HEK293 (cell line): ENCODE results near the gene FAM193A.
A peak's percentile ranks its signal among the peaks of the same experiment; 100 is the strongest.

Source experiments
- CTCF ChIA-PET: fragments of 350-600 bp; formaldehyde crosslinking; extraction: SDS; loops from one replicate; lab custom pipeline; 2021; ENCODE audit warnings: antibody characterized with exemption; lab: Yijun Ruan, JAX
- POLR2A ChIA-PET: fragments of 300-600 bp; formaldehyde crosslinking; extraction: SDS; loops from one replicate; lab custom pipeline; 2020; ENCODE audit warnings: antibody characterized with exemption, inconsistent platforms; lab: Yijun Ruan, JAX
- H3K27ac ChIP-seq: fragments of 200-500 bp; sonication (Bioruptor generic); 2 replicates; pipeline ENCODE4 v1.5.1; 2014; ENCODE audit warnings: low read depth, low read length, control low read depth, inconsistent platforms; ENCODE audit errors: extremely low read depth
- H3K36me3 ChIP-seq, 2 experiments: fragments of 200-500 bp in 1 of 2; sonication (Bioruptor generic) in 1 of 2; 1 replicate in 1 of 2; 2 replicates in 1 of 2; pipeline ENCODE4 v1.5.1; 2014 to 2017; ENCODE audit warnings: inconsistent platforms in 2 of 2, low read length in 2 of 2; ENCODE audit not compliant: control insufficient read depth in 2 of 2, insufficient read depth in 1 of 2
- H3K4me1 ChIP-seq: fragments of 200-500 bp; sonication (Bioruptor generic); 2 replicates; pipeline ENCODE4 v1.5.1; 2014; ENCODE audit warnings: mild to moderate bottlenecking, low read length, inconsistent platforms; ENCODE audit not compliant: control insufficient read depth, insufficient read depth
- H3K4me3 ChIP-seq: 2 replicates; pipeline ENCODE4 v1.5.1; 2011; ENCODE audit warnings: low read depth, mild to moderate bottlenecking, control low read depth, low read length, moderate library complexity
- H3K9me3 ChIP-seq: fragments of 200-500 bp; sonication (Bioruptor generic); 2 replicates; pipeline ENCODE4 v1.5.1; 2014; ENCODE audit warnings: low read depth, low read length, inconsistent platforms; ENCODE audit not compliant: control insufficient read depth, insufficient read depth
- GLI2 ChIP-seq: fragments of 450-650 bp; formaldehyde crosslinking; IDR thresholded peaks from 2 replicates; pipeline ENCODE4; 2017; ENCODE audit warnings: missing biosample characterization, missing genetic modification characterization, low read depth, borderline replicate concordance
- SP3 ChIP-seq: fragments of 450-650 bp; formaldehyde crosslinking; IDR thresholded peaks from 2 replicates; pipeline ENCODE4 v1.5.1; 2016; ENCODE audit warnings: missing biosample characterization, missing genetic modification characterization
- SP7 ChIP-seq: fragments of 450-650 bp; formaldehyde crosslinking; IDR thresholded peaks from 2 replicates; pipeline ENCODE4 v1.5.1; 2016; ENCODE audit warnings: missing biosample characterization, missing genetic modification characterization
- ZBTB17 ChIP-seq: fragments of 450-650 bp; formaldehyde crosslinking; IDR thresholded peaks from 2 replicates; pipeline ENCODE4 v1.5.1; 2016; ENCODE audit warnings: missing biosample characterization, missing genetic modification characterization
- ZBTB21 ChIP-seq: fragments of 450-650 bp; formaldehyde crosslinking; IDR thresholded peaks from 2 replicates; pipeline ENCODE4 v1.5.1; 2017; ENCODE audit warnings: missing biosample characterization, missing genetic modification characterization
- ZBTB48 ChIP-seq: fragments of 450-650 bp; formaldehyde crosslinking; IDR thresholded peaks from 2 replicates; pipeline ENCODE4 v1.5.1; 2016; ENCODE audit warnings: missing biosample characterization, missing genetic modification characterization
- ZBTB8A ChIP-seq: fragments of 450-650 bp; formaldehyde crosslinking; IDR thresholded peaks from 2 replicates; pipeline ENCODE4 v1.5.1; 2016; ENCODE audit warnings: missing biosample characterization, missing genetic modification characterization
- ZEB2 ChIP-seq: fragments of 450-650 bp; formaldehyde crosslinking; IDR thresholded peaks from 2 replicates; pipeline ENCODE4 v1.5.1; 2016; ENCODE audit warnings: missing biosample characterization, missing genetic modification characterization
- ZNF10 ChIP-seq: fragments of 450-650 bp; formaldehyde crosslinking; IDR thresholded peaks from 2 replicates; pipeline ENCODE4 v1.5.1; 2017; ENCODE audit warnings: missing biosample characterization, missing genetic modification characterization
- ZNF16 ChIP-seq: fragments of 450-650 bp; formaldehyde crosslinking; IDR thresholded peaks from 2 replicates; pipeline ENCODE4 v1.5.1; 2016; ENCODE audit warnings: low read depth, missing biosample characterization, missing genetic modification characterization
- ZNF19 ChIP-seq: fragments of 450-650 bp; formaldehyde crosslinking; IDR thresholded peaks from 2 replicates; pipeline ENCODE4; 2016; ENCODE audit warnings: missing biosample characterization, missing genetic modification characterization, low read depth
- ZNF214 ChIP-seq: fragments of 450-650 bp; formaldehyde crosslinking; IDR thresholded peaks from 2 replicates; pipeline ENCODE4 v1.5.1; 2017; ENCODE audit warnings: missing biosample characterization, mild to moderate bottlenecking, missing genetic modification characterization, borderline replicate concordance
- ZNF239 ChIP-seq: fragments of 450-650 bp; formaldehyde crosslinking; IDR thresholded peaks from 2 replicates; pipeline ENCODE4 v1.5.1; 2016; ENCODE audit warnings: missing biosample characterization, missing genetic modification characterization
- ZNF302 ChIP-seq: fragments of 450-650 bp; formaldehyde crosslinking; IDR thresholded peaks from 2 replicates; pipeline ENCODE4 v1.5.1; 2016; ENCODE audit warnings: missing biosample characterization, missing genetic modification characterization, low read depth
- ZNF404 ChIP-seq: fragments of 450-650 bp; formaldehyde crosslinking; IDR thresholded peaks from 2 replicates; pipeline ENCODE4 v1.5.1; 2017; ENCODE audit warnings: missing biosample characterization, missing genetic modification characterization
- ZNF48 ChIP-seq: fragments of 450-650 bp; formaldehyde crosslinking; IDR thresholded peaks from 2 replicates; pipeline ENCODE4 v1.5.1; 2016; ENCODE audit warnings: missing biosample characterization, missing genetic modification characterization
- ZNF521 ChIP-seq: fragments of 450-650 bp; formaldehyde crosslinking; IDR thresholded peaks from 2 replicates; pipeline ENCODE4 v1.5.1; 2017; ENCODE audit warnings: missing biosample characterization, mild to moderate bottlenecking, missing genetic modification characterization
- ZNF530 ChIP-seq: fragments of 450-650 bp; formaldehyde crosslinking; IDR thresholded peaks from 2 replicates; pipeline ENCODE4 v1.5.1; 2016; ENCODE audit warnings: low read depth, missing biosample characterization, missing genetic modification characterization
- ZNF544 ChIP-seq: fragments of 450-650 bp; formaldehyde crosslinking; IDR thresholded peaks from 2 replicates; pipeline ENCODE4 v1.5.0; 2017; ENCODE audit warnings: missing biosample characterization, missing genetic modification characterization
- ZNF600 ChIP-seq: fragments of 450-650 bp; formaldehyde crosslinking; IDR thresholded peaks from 2 replicates; pipeline ENCODE4 v1.5.1; 2016; ENCODE audit warnings: missing biosample characterization, missing genetic modification characterization
- ZNF610 ChIP-seq: fragments of 450-650 bp; formaldehyde crosslinking; IDR thresholded peaks from 2 replicates; pipeline ENCODE4 v1.5.1; 2016; ENCODE audit warnings: missing biosample characterization, missing genetic modification characterization, borderline replicate concordance
- ZNF621 ChIP-seq: fragments of 450-650 bp; formaldehyde crosslinking; IDR thresholded peaks from 2 replicates; pipeline ENCODE4 v1.5.1; 2017; ENCODE audit warnings: missing biosample characterization, missing genetic modification characterization
- ZNF626 ChIP-seq: fragments of 450-650 bp; sonication (Bioruptor Pico); formaldehyde crosslinking; IDR thresholded peaks from 2 replicates; pipeline ENCODE4 v1.5.1; 2018; ENCODE audit warnings: missing biosample characterization, missing genetic modification characterization, inconsistent platforms
- ZNF777 ChIP-seq: fragments of 450-650 bp; formaldehyde crosslinking; IDR thresholded peaks from 2 replicates; pipeline ENCODE4 v1.5.1; 2017; ENCODE audit warnings: missing biosample characterization, missing genetic modification characterization, borderline replicate concordance
- ZNF791 ChIP-seq: fragments of 450-650 bp; formaldehyde crosslinking; IDR thresholded peaks from 2 replicates; pipeline ENCODE4 v1.5.1; 2016; ENCODE audit warnings: missing biosample characterization, missing genetic modification characterization

FAM193A gene

GRCh38 chr4:2619459-2619858 is 83.0 kb downstream of the FAM193A start (continued):
- TF ChIP-seq ZNF302 (no peak), ZNF10 (tag by site-specific recombination) (no peak), ZNF239 (tag by site-specific recombination) (no peak)

DNA sequence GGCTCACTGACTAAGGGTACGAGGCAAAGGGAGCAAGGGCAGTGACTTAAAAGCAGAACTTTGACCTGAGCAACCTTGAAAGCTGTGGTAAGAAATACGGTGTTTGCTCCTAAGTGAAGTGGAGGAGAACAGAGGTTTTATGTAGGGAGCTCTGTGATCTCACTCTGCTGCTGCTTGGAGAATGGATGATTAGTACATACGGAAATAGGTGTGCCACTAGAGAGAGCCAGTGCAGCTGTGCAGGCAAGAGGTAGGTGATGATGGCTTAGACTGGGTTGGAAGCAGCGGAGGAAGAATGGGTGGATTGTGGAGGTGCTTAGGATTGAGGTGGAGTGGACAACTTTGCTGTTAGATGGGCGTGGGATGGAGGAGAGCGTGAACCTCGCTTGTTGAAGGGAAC is 85.0 kb downstream of the FAM193A start:
- CTCF ChIA-PET, result no interaction called here
- Histone ChIP-seq H3K27ac (no peak overlapping the region), H3K36me3 (peaks cover 0 to 11% of the 10 kb centered on the region in 2 experiments), H3K4me1 (peaks cover 2% of the 10 kb centered on the region; the same call in 1 of the 2 replicates), H3K4me3 (no peak overlapping the region), H3K9me3 (no peaks in the 10 kb centered on the region)
- POLR2A ChIA-PET, result interaction anchor here (0.7 kb wide), 2 partner anchors 54 to 182 kb away, joined by 4 to 11 read pairs; no protein-coding TSS in a partner anchor
- TF ChIP-seq ZNF19, result no peak
- no peak for TF ChIP-seq ZNF16 (tag by site-specific recombination)
- TF ChIP-seq ZBTB17, result 0 out of 2 replicates have a peak, but pooled peaks have one; percentile 33
- 0 out of 2 replicates have a peak, but pooled peaks have one; percentile 20 for TF ChIP-seq ZNF600

GRCh38 chr4:2623442-2623841 is 87.0 kb downstream of the FAM193A start:
- Histone ChIP-seq H3K9me3 (no peaks in the 10 kb centered on the region), H3K36me3 (peaks cover 3 to 27% of the 10 kb centered on the region in 2 experiments), H3K4me3 (no peak overlapping the region), H3K4me1 (no peaks in the 10 kb centered on the region), H3K27ac (no peak overlapping the region)
- TF ChIP-seq ZNF777 (tag by site-specific recombination) (no peak), SP7 (tag by site-specific recombination) (no peak), ZNF239 (tag by site-specific recombination) (no peak), ZBTB21 (tag by site-specific recombination) (no peak), ZBTB8A (no peak), SP3 (tag by site-specific recombination) (no peak), ZNF530 (no peak), ZBTB48 (tag by site-specific recombination) (no peak), ZNF544 (tag by site-specific recombination) (no peak), GLI2 (no peak), ZNF404 (no peak), ZNF621 (tag by site-specific recombination) (no peak), ZNF48 (tag by site-specific recombination) (no peak), ZNF521 (tag by site-specific recombination) (no peak), ZNF791 (tag by site-specific recombination) (no peak), ZNF626 (no peak), ZNF214 (tag by site-specific recombination) (no peak), ZEB2 (tag by site-specific recombination) (no peak), ZNF610 (tag by site-specific recombination) (no peak)
- CTCF ChIA-PET, result no interaction called here
- POLR2A ChIA-PET, result no interaction called here
